Transverse colon (tissue), 4 donors: ENCODE results near the gene PNRC2. TPM values are rescaled to one million over a fixed set of nuclear protein-coding genes. Genes with fewer than 3 reads are reported as not detected.
A peak's percentile ranks its signal among the peaks of the same experiment; 100 is the strongest.

ENCODE experiments used
- DNase-seq: peaks from one replicate; pipeline ENCODE4 v3.0.0-alpha.2; 2019
- H3K27ac ChIP-seq, 4 donors: fragments of 200-600 bp; sonication (generic); 2 replicates each; pipeline ENCODE4 v1.5.1; 2016 to 2018; ENCODE audit warnings: inconsistent platforms in 4 of 4
- H3K27me3 ChIP-seq: fragments of 200-600 bp; sonication (generic); 2 replicates; pipeline ENCODE4 v1.5.1; 2017; ENCODE audit warnings: inconsistent platforms
- H3K36me3 ChIP-seq, 4 donors: fragments of 200-600 bp; sonication (generic); 2 replicates each; pipeline ENCODE4 v1.5.1; 2017 to 2019; ENCODE audit warnings: inconsistent platforms in 4 of 4
- H3K4me1 ChIP-seq, 4 donors: fragments of 200-600 bp; sonication (generic); 2 replicates each; pipeline ENCODE4 v1.5.1; 2017 to 2020; ENCODE audit warnings: inconsistent platforms in 4 of 4
- H3K4me3 ChIP-seq, 4 donors: fragments of 200-600 bp; sonication (generic); 1 replicate in 1 of 4; 2 replicates in 3 of 4; pipeline versions ENCODE4 v1.5.1 to v1.6.1; 2017 to 2019; ENCODE audit warnings: inconsistent platforms in 4 of 4
- H3K9me3 ChIP-seq, 2 donors: fragments of 200-600 bp; sonication (generic); 2 replicates each; pipeline ENCODE4 v1.5.1; 2017 to 2019; ENCODE audit warnings: inconsistent platforms in 2 of 2
- EP300 ChIP-seq: sonication (generic); formaldehyde crosslinking; IDR thresholded peaks from one replicate; pipeline ENCODE4 v1.6.1; 2017; ENCODE audit warnings: antibody characterized with exemption, low read depth
- POLR2A ChIP-seq: fragments of 450-650 bp; IDR thresholded peaks from one replicate; pipeline ENCODE4 v1.6.1; 2016; ENCODE audit warnings: antibody characterized with exemption, mild to moderate bottlenecking, moderate library complexity
- POLR2AphosphoS5 ChIP-seq, 3 donors: sonication (generic); formaldehyde crosslinking; IDR thresholded peaks; one replicate each; pipeline ENCODE4 v1.6.1; 2016; ENCODE audit warnings: antibody characterized with exemption in 3 of 3
- WGBS, 2 donors: methylation state at CpG; one replicate each; pipeline ENCODE4 v1.1.5; 2018; ENCODE audit warnings: low coverage in 1 of 2; 5-methylcytosine and 5-hydroxymethylcytosine counted together
- in situ Hi-C, 4 donors: fragments of 200-750 bp; cut with MboI; loops; one replicate each; pipeline versions ENCODE4 v1.15.0 to v1.15.1; 2017; ENCODE audit warnings: low sequenced_read_pairs in 3 of 4, low pct_ligation_motif_present in 1 of 4, low pct_unique_long_range_greater_than_20kb in 1 of 4
- intact Hi-C: fragments of 100-400 bp; cut with DNase I; formaldehyde crosslinking; loops from one replicate; pipeline ENCODE4 v1.15.1; 2023; ENCODE audit warnings: low total_unique reads
- total RNA-seq, 4 donors: library from RNA; depleted of rRNA; stranded (reverse); fragments of >200 nt; gene quantifications; one replicate each; pipeline ENCODE4 v1.1.0, GENCODE V29; 2016
- TF ChIP-seq, protein P1 (sequence below), 5 experiments: fragments of 200-600 bp in 3 of 5; fragments of 450-650 bp in 2 of 5; sonication (generic) in 3 of 5; IDR thresholded peaks; 1 replicate in 2 of 5; 2 replicates in 3 of 5; pipeline ENCODE4 v1.5.1; 2016 to 2017; ENCODE audit warnings: antibody characterized with exemption in 5 of 5, inconsistent platforms in 3 of 5, mild to moderate bottlenecking in 2 of 5, moderate library complexity in 1 of 5

The PNRC2 gene
- total RNA-seq, 4 donors from 2014 or later: 98.0 to 136 (median 111) TPM

GRCh38 chr1:23913212-23913880 is 46.3 kb upstream of the PNRC2 start, which contains the start of gene CNR2:
TSS of gene CNR2 (minus strand) at chr1:23913362. CDS start at chr1:23875617, 37,745 bp downstream.
- peak; percentile 26 for DNase-seq
- no peak within 1 kb of the TSS for H3K27ac ChIP-seq
- in situ Hi-C loops: loop anchor here in 2 of 4 donors (10.0 to 25.0 kb wide), 2 partner anchors 101 to 139 kb away; partner anchors contain the start of genes GALE (in 1 of the 2) and PITHD1 (in 1 of the 2)
- peaks cover 0 to 26% (median 4%) of the 10 kb centered on the region in 4 donors for H3K4me1 ChIP-seq
- TF ChIP-seq, protein P1, sequence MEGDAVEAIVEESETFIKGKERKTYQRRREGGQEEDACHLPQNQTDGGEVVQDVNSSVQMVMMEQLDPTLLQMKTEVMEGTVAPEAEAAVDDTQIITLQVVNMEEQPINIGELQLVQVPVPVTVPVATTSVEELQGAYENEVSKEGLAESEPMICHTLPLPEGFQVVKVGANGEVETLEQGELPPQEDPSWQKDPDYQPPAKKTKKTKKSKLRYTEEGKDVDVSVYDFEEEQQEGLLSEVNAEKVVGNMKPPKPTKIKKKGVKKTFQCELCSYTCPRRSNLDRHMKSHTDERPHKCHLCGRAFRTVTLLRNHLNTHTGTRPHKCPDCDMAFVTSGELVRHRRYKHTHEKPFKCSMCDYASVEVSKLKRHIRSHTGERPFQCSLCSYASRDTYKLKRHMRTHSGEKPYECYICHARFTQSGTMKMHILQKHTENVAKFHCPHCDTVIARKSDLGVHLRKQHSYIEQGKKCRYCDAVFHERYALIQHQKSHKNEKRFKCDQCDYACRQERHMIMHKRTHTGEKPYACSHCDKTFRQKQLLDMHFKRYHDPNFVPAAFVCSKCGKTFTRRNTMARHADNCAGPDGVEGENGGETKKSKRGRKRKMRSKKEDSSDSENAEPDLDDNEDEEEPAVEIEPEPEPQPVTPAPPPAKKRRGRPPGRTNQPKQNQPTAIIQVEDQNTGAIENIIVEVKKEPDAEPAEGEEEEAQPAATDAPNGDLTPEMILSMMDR (IDR thresholded peaks at IDR 0.05): no peak
- TF ChIP-seq POLR2A (peak; percentile 48), EP300 (no peak), POLR2AphosphoS5 (IDR thresholded peaks at IDR 0.05) (peak in 1 of 3 donors; percentile 9)
- H3K36me3 ChIP-seq: no peaks in the 10 kb centered on the region
- intact Hi-C loops: no loop called here
- WGBS, 2 donors: 38 to 49% methylated on average over 3 to 7 of the region's 7 CpGs
- H3K4me3 ChIP-seq: no peak within 1 kb of the TSS
- no peaks in the 10 kb centered on the region for H3K9me3 ChIP-seq
- H3K27me3 ChIP-seq: no peaks in the 10 kb centered on the region

DNA sequence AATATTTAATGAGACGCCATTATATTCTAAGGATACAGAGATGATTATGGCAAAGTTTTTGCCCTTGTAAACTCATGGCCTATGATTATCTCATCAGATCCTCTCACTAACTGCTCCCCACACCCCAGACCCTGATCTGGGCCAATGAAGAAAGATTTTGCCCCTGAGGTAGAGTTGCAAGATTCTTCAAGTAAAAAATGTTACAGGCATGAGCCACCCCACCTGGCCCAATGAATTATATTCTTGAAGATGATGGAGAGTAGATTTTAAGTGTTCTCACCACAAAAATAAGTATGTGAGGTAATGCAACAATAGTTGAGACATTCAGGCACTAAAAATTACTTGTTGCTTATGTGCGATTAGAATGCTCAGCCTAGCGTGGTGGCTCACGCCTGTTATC is 44.7 kb upstream of the PNRC2 start:
- Histone ChIP-seq H3K4me1 (peaks cover 0 to 37% (median 12%) of the 10 kb centered on the region in 4 donors), H3K36me3 (no peaks in the 10 kb centered on the region), H3K27ac (no peak overlapping the region), H3K9me3 (no peaks in the 10 kb centered on the region), H3K4me3 (no peak overlapping the region), H3K27me3 (no peaks in the 10 kb centered on the region)
- in situ Hi-C loops (loop anchor here in 2 of 4 donors (10.0 to 25.0 kb wide), 2 partner anchors 103 to 140 kb away; partner anchors contain the start of genes GALE (in 1 of the 2) and PITHD1 (in 1 of the 2)), intact Hi-C loops (no loop called here)
- DNase-seq: no peak
- WGBS, 2 donors: 89 to 100% methylated on average over 2 to 4 of the region's 4 CpGs
- TF ChIP-seq POLR2A (no peak), POLR2AphosphoS5 (IDR thresholded peaks at IDR 0.05) (no peak), EP300 (no peak)
- TF ChIP-seq, protein P1 (IDR thresholded peaks at IDR 0.05): no peak

- DNase-seq: no peak
- no peaks in the 10 kb centered on the region for H3K27me3 ChIP-seq
- 98 to 100% methylated on average over 3 to 5 of the region's 5 CpGs for WGBS, 2 donors
- H3K27ac ChIP-seq: no peak overlapping the region
- in situ Hi-C loops (loop anchor here in 2 of 4 donors (10.0 to 25.0 kb wide), 2 partner anchors 103 to 141 kb away; partner anchors contain the start of genes GALE (in 1 of the 2) and PITHD1 (in 1 of the 2)), intact Hi-C loops (no loop called here)
- H3K36me3 ChIP-seq: no peaks in the 10 kb centered on the region
- no peaks in the 10 kb centered on the region for H3K9me3 ChIP-seq
- no peak overlapping the region for H3K4me3 ChIP-seq
- TF ChIP-seq, protein P1 (IDR thresholded peaks at IDR 0.05): no peak
- TF ChIP-seq POLR2A (no peak), EP300 (no peak), POLR2AphosphoS5 (IDR thresholded peaks at IDR 0.05) (no peak)
- peaks cover 3 to 43% (median 15%) of the 10 kb centered on the region in 4 donors for H3K4me1 ChIP-seq
Observed at GRCh38 chr1:23915466-23915865, 44.2 kb upstream of the PNRC2 start.
